SKM-1 treated with dmso at 0.1 percent for 144 hours (cell line): ENCODE data around the gene CSRP3.

Source experiments
- DNase-seq: peaks from one replicate; lab custom pipeline; 2025; ENCODE audit not compliant: unreplicated experiment; lab: John Stamatoyannopoulos, UW

The CSRP3 gene

DNA sequence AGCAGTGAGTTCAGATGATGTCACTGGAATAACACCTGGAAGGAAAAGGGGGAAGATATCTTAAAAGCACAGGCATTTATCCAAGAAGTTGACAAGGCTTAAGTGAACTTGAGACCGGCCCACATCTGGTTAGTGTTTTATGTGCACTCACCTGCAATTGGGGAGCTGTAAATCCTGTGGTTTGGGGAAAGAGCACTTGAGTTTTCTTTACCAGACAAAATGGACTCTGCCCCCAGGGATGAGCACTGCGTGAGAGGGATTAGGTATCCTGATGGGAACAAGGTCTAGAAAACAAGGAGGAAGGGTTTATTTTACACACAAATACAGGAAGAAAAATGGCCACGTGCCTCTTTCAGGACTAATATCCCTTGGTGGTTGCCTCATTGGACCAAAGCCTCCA, 23.8 kb upstream of the CSRP3 start:
- DNase-seq, result no peak

- DNase-seq, result no peak
Measured at GRCh38 chr11:19225123-19225522, 23.3 kb upstream of the CSRP3 start.

DNA sequence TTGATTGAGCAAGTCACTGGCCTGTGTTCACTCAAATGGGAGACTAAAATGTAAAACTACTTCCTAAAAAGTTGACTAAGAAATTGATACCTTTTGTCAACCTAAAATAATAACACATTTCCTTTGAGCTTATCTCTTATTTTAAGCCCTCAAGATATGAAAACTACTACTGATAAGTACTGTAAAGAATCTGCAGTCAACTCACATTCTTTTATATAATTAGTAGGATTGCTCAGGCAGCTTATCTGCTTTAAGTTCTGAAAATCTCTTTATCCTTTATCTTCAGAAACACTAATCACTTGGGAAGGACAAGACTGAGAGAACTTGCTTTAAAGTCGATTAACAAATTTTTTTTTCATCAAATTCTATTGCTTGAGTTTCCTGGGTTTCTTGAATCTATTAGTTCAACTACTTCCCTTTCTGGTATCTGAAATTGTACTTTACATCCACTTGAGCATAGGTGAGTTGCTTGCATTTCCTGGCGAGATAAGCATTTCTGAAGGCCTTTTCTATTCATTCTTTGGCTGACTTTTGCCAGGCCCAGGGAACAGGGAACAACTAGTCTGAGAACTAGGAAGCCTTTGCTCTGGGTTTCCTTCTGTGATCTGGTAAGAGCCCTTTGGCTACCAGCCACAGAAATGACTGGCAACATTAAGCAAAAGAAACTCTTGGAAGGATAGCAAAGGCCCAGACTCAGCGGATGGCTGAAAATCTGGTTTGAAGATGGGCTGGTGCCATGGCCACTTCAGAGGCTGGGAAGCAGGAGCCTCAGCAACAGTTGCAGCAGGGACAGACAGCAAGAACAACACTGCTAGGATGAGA, 19.3 kb upstream of the CSRP3 start:
- DNase-seq, result no peak

DNA sequence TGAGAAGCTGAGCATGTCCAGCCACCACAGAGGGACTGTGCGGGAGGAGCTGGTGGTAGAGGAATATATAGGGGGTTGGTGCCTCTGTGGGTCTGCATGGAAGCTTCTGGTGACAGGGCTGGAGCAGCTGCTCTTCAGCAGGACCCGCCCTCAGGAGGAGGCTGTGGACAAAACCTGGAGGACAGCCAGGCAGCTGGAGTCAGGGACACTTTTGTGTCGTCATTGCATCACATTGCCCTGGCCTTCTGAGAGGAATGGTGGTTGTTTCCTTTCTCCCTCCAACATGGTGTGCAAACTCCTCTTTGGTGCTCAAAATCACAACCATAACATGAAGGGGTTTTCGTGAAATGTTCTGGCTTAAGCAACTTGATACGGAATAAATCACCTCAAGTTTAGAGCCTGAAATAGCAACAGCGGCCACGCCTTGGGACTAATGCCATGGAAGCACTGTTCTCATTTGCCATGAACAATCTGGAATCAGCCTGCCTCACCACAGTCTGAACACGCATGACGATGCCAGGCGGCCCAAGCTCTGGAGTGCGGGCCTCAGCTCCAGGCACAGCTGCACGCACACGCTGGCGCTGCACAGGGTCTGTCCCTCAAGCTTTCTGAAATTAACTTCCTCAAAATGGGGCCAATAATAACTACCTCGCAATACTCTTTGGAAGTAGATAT, 17.1 kb upstream of the CSRP3 start:
- DNase-seq, result no peak

DNA sequence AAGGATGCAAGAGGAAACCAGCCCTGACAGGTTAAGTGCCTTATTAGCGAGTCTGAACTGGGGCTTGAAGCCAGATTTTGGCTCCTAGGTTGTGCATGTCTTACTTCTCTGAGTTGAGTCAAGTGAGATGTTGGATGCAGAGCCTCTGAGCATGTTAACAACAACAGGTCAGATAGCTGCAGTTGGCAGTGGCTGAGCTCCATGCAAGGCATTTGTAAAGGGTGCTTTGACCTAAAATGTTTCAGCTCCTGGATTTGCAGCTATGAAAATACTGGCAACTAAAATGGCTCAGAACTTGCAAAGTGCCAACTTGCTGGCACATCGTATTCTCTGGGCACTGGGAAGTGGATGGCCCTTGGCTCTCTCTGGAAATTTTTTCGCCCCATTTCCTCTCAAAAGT, 16.4 kb upstream of the CSRP3 start:
- no peak for DNase-seq

GRCh38 chr11:19216709-19217374, 15.1 kb upstream of the CSRP3 start:
- DNase-seq, result no peak

- peak; percentile 15 for DNase-seq
Measured at GRCh38 chr11:19216021-19216420, 14.2 kb upstream of the CSRP3 start.

DNA sequence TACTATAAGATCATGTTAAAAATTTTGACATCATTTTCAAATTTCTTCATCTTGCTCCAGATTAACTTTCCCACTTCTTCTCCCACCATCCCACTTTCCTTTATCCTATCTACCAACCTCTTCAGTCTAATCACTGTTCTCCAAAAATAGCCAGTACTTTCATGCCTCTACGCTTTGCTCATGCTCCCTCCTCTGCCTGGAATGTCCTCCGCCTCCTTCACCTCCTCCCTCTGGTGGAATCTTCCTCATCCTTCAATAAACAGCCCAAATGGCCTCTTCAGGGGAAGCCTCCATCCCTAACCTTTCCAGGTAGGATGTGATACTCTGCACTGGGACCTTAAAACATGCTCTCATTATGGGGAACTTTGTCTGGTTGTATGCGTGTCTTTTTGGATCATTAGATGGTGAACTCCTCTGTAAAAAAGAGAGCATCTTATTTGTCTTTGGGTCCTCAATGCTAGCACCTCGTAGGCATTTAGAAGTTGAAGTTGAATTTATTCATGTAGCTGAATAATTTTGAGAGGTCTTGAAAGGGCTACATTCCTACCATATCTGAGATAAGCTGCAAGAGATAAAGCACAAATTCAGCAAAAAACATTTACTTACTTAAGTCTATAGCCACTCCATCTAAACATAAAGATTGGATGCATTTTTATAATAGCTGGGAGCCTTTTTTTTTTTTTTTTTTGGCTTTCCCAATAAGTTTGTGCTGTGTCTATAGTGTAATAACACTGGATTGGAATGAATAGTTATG, 8.0 kb upstream of the CSRP3 start:
- no peak for DNase-seq

- no peak for DNase-seq
Measured at GRCh38 chr11:19208959-19209546, 7.3 kb upstream of the CSRP3 start.

GRCh38 chr11:19208181-19208580, 6.4 kb upstream of the CSRP3 start:
- DNase-seq, result no peak

DNA sequence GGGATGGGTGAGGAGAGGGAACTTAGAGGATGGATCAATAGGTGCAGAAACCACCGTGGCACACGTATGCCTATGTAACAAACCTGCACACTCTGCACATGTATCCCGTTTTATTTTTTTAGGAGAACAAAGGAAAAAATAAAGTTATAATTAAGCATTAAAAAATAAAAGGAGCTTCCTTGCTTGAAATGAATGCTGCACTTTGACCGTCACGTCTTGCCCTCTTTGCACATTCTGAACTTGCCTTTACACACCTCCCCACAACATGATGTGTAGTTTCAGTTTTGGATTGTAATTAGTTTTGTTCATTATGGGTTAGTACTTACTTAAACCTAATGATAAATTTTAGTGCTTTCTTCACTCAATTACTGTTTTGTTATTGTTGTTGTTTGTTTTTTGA, 3.1 kb upstream of the CSRP3 start:
- DNase-seq, result no peak

- no peak for DNase-seq
Measured at GRCh38 chr11:19200410-19201201, 1.2 kb downstream of the CSRP3 start.

DNA sequence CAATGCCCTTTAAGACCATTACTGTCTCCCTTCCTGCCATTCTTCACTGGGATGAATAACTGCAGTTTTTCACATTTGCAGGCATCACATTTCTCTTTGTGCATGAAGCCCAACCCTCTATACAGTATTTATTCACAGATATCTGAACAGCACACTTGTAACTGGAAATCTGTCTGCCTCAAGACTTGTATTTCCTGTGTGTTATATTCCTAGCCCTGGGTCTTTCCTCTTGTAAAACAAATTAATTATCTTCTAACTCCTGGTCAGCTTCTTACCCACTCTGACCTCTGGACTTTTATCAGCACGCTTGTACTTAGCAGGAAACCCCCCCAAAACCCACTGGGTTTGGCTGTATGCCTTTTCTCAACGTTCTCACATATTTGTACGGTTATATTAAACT, 2.0 kb downstream of the CSRP3 start:
- no peak for DNase-seq

DNA sequence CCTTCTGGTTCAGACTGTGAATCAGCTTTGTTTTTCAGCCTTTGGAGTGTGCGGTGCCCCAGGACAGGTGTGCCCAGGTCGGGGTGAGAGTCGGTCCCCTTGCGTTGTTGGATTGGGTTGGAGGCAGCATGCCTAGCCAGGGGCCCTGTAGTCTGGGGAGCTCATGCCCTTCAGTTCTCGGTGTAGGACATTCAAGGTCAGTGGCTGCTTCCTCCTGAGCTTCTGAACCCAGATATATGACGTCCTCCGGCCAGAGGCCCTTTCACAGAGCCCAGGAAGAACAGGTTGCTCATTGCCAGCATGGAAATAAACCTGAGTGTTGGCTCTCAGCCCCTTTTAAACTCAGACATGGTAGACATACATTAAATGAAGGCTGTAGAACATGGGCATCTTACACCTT, 2.7 kb downstream of the CSRP3 start:
- DNase-seq, result no peak

DNA sequence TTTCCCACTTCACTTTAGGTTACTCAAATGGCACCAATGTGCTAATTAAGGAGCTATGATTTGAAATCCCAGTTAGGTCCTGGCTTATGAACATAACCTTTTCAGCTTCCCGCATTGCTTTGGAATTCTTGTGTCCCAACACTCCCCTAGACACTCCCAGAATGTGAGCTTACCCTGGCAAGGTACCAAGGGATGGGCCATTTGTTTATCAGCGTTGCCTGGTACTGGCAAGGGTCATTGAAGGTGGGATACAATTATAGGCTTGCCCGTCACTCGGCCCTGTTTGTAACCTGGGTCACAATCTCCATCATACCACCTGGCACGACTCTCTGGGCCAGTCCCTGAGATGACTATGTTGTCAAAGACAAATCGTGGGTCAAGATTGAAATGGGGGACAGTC, 5.4 kb downstream of the CSRP3 start:
- DNase-seq, result no peak

- DNase-seq, result no peak
Measured at GRCh38 chr11:19194620-19195308, 7.0 kb downstream of the CSRP3 start.

- no peak for DNase-seq
Measured at GRCh38 chr11:19193916-19194315, 7.9 kb downstream of the CSRP3 start.

DNA sequence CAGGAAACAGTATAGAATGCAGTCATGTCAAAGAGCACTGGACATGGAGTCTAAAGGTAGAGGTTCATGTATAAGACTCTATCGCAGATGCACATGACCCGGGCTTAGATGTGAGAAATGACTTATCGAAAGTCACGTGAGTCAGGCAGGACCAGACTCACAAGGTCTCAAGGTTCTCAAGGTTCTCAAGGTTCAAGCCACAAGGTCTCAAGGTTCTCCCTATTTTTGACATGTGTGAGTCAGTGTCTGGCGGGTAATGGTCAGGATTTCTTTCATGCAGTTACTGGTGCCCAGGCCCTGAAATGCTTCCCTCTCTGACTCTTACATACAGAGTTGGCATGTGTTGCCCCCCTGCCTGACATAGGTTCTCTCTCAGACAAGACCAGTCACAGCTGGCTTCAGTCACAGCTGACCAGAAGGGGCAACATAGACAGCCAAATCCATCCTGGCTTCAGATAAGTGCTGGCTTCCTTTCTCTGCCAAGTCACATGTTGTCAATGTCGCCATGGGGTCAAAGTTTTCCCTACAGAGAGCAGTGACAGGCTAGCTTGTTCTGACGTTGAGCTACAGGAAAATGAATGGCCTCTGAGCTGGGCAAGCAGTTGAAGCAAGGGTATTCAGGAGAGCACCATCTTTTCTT, 10.1 kb downstream of the CSRP3 start:
- DNase-seq, result no peak

DNA sequence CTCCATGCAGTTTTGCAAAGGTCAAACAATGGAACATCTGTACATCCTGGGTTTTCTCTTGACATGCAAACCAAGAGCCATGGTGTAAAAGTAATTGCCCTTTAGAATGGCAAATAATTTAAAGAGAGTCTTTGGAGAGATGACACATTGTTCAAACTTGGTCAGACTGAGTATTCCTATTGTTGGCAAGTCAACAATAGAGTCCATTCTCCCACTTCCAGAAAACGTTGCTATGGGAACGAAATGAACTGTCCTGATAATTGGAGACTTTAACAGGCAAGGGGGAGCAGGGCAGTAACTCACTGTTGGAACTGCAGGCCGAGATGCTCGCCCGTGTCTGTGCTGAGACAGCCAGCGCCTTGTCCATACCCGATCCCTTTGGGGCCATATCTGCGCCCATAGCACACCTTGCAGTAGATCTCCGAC, 13.9 kb downstream of the CSRP3 start:
- DNase-seq, result no peak
